Hematopoietic multipotent progenitor cell treated with erythropoietin and hydrocortisone succinate and interleukin-3 and kit ligand, for 15 days (in vitro differentiated cells): ENCODE results near the gene FDPS.
"Not testable (repeated sequence)": the region's sequence is repeated elsewhere in the genome, so short reads cannot be mapped to it uniquely, and the experiment has no call there.

Experiments used
- DNase-seq: peaks from one replicate; pipeline ENCODE4 v3.0.0-alpha.2; 2015; ENCODE audit warnings: low spot score

FDPS gene

GRCh38 chr1:155320252-155320651 is 11.6 kb downstream of the FDPS start:
- DNase-seq: no peak

- DNase-seq: peak; percentile 54
These were observed 12.3 kb downstream of the FDPS start, which contains the start of gene RUSC1 for GRCh38 chr1:155320661-155321617. Gene RUSC1 (plus strand): TSS chr1:155320894. CDS start chr1:155321774, 880 bp downstream.

DNA sequence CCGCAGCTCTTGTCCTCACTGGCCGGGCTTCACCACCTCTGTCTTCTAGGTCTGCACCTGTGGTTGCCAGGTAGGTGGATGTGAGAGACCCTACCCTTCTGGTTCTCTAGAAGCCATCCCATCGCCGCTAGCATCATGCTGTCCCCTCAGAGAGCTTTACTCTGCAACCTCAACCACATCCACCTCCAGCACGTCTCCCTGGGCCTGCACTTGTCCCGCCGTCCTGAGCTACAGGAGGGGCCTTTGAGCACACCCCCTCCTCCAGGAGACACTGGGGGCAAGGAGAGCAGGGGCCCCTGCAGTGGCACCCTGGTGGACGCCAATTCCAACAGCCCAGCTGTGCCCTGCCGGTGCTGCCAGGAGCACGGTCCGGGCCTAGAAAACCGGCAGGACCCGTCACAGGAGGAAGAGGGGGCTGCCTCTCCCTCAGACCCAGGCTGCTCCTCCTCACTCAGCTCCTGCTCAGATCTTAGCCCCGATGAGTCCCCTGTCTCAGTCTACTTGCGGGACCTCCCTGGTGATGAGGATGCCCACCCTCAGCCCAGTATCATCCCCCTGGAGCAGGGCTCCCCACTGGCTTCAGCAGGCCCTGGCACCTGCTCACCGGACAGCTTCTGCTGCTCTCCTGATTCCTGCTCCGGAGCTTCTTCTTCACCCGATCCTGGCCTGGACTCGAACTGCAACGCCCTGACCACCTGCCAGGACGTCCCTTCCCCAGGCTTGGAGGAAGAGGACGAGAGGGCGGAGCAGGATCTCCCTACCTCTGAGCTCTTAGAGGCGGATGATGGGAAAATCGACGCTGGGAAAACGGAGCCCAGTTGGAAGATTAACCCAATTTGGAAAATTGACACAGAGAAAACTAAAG is 13.2 kb downstream of the FDPS start:
- no peak for DNase-seq

- DNase-seq: no peak
These were observed 13.9 kb downstream of the FDPS start for GRCh38 chr1:155322571-155322952.

- peak; percentile 83 for DNase-seq
These were observed 14.5 kb downstream of the FDPS start for GRCh38 chr1:155322953-155323728.

GRCh38 chr1:155323729-155324036 is 15.0 kb downstream of the FDPS start:
- DNase-seq: peak; percentile 85

DNA sequence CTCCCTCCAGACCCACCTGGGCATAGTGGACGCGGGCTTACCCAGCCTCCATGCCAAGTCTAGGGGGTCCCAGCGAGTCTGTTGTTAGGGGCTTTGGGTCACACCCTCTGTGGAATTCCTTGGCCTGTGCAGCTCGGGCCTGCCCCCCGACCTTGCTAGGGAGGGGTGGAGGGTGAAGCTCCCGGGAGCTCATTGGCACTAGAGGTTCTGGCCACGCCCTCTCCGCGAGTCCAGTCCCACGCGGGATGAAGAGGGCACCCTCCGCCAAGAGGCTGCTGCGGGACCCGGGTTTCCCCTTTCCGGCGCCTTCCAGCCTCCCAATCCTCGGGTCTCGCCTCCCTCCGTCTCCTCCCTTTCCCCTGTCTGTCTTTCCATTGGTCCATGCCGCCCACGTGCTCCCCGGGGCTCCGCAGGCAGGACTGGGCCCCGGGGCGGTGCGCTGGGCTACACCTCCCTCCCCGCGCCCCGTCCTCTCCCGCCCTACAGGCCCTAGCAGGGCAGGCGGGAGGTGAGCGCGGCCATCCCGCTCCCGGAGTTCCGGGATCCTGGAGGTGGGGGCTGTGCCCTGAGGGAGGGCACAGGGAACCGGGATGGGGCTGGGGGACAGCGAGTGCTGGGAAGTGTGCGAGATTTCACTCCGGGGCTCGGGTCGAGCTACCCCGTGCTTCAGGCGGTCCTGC is 15.5 kb downstream of the FDPS start:
- DNase-seq: peak; percentile 83

DNA sequence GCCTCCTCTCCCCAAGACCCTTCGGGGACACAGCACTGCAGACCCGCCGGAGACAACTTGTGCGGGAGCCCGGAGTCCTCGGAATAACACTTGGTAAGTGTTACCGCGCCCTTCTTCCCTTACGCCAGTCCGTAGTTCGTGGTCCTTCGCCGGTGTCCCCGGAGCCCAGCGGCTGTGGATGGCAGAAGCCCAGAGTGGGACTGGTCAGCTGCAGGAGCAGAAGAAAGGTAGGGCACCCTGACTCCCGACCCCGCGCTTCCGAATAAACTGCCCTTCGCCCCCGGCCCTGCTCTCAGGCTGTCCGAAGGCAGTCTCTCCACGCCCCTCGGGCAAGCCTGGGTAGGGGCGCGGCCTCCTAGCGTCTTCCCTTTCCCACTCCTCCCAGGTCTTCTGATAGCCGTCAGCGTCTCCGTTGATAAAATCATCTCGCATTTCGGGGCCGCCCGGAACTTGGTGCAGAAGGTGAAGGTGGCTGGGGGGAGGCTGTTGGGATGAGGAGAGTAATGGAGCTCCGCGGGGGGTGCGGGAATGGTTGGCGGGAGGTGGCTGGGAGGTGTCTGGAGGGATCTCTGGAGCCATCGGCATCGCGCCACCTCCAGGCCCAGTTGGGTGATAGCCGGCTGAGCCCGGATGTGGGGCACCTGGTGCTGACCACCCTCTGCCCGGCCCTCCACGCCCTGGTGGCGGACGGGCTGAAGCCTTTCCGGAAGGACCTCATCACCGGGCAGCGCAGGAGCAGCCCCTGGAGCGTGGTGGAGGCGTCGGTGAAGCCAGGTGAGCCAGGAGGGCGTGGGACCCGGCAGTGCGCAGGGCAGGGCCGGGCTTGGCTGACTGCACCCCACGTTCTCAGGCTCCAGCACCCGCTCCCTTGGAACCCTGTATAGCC is 16.3 kb downstream of the FDPS start:
- DNase-seq: no peak

DNA sequence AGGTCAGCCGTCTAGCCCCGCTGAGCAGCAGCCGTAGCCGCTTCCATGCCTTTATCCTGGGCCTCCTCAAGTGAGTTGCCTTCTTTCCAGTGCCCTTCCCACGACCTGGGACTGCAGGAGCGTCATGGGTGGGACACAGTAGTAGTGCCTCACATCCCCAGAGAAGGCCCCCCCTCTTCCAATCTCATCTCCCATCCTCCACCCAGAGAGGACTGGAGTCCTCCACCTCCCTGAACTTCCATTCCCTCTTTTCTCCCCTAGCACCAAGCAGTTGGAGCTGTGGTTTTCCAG is 16.9 kb downstream of the FDPS start:
- no peak for DNase-seq

GRCh38 chr1:155326020-155326526 is 17.4 kb downstream of the FDPS start:
- no peak for DNase-seq

- no peak for DNase-seq
These were observed 18.0 kb downstream of the FDPS start for GRCh38 chr1:155326631-155327037.

- DNase-seq: no peak
These were observed 19.3 kb downstream of the FDPS start for GRCh38 chr1:155327981-155328380.

GRCh38 chr1:155328856-155329255 is 20.2 kb downstream of the FDPS start:
- not testable (repeated sequence) for DNase-seq

- DNase-seq: no peak
These were observed 21.4 kb downstream of the FDPS start for GRCh38 chr1:155329980-155330598.

- DNase-seq: no peak
These were observed 26.3 kb downstream of the FDPS start for GRCh38 chr1:155334962-155335361.

- no peak for DNase-seq
These were observed 30.9 kb downstream of the FDPS start for GRCh38 chr1:155339515-155340097.

DNA sequence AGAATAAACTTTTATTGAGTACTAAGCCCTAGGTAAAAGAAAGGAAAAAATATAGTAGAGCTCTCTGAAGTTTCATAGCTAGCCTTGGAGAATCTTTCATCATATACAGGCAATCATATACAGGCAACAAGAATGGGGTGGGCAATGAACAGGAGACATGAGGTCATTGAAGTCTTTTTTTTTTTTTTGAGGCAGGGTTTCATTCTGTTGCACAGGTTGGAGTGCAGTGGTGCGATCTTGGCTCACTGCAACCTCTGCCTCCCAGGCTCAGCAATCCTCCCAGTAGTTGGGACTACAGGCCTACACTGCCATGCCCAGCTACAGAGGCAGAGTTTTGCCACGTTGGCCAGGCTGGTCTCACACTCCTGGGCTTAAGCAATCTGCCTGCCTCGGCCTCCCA is 34.2 kb downstream of the FDPS start:
- DNase-seq: no peak

- no peak for DNase-seq
These were observed 44.0 kb downstream of the FDPS start for GRCh38 chr1:155352631-155353030.

- no peak for DNase-seq
These were observed 51.4 kb downstream of the FDPS start for GRCh38 chr1:155360051-155360450.
